Stimulated activated CD8-positive, alpha-beta memory T cell treated with anti-CD3 and anti-CD28 coated beads, Interleukin-15, amount 100 ng/mL, for 1 hour (primary cell): ENCODE data around the gene ID1.

ENCODE experiments used
- DNase-seq: peaks from one replicate; pipeline ENCODE4 v3.0.0-alpha.2; 2020; ENCODE audit warnings: low read depth

Gene ID1

GRCh38 chr20:31605031-31605901, at the start of gene ID1:
ID1 (plus strand) TSS chr20:31605289; CDS start chr20:31605388, 99 bp downstream.
- peak; percentile 79 for DNase-seq

- DNase-seq, result no peak
These were observed 45.4 kb upstream of the ID1 start for GRCh38 chr20:31559704-31560093.

GRCh38 chr20:31560094-31560745, 44.9 kb upstream of the ID1 start:
- DNase-seq, result peak; percentile 55

GRCh38 chr20:31560746-31561598, 44.1 kb upstream of the ID1 start:
- DNase-seq, result no peak

GRCh38 chr20:31562241-31562640, 42.8 kb upstream of the ID1 start:
- no peak for DNase-seq

DNA sequence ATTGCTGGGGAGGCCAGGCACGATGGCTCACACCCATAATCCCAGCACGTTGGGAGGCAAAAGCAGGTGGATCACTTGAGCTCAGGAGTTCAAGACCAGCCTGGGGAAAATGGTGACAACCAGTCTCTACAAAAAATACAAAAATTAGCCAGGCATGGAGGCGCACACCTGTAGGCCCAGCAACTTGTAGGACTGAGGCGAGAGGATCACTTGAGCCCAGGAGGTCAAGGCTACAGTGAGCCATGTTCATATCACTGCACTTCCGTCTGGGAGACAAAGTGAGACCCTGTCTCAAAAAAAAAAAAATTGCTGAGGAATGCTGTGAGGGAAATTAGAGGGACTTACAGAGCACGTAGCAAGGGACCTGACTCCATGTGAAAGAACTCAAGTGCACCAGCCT, 40.8 kb upstream of the ID1 start:
- no peak for DNase-seq

- no peak for DNase-seq
These were observed 39.3 kb upstream of the ID1 start for GRCh38 chr20:31565699-31566318.

DNA sequence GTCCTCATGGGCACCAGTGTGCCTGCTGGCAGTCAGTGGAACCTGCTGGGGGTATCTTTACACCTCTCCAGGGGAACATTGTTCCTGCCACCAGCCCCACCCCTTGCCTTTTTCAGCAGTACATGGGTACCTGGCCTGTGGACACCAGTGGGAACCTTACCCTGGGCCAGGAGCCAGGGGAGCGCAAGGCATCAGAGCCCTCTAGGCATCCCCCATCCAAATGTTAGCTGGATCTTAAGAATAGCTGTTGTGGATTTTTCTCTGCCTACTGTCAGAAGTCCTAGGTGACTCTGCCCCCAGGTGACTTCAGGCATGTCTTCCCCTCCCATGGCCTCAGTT, 38.8 kb upstream of the ID1 start:
- no peak for DNase-seq

DNA sequence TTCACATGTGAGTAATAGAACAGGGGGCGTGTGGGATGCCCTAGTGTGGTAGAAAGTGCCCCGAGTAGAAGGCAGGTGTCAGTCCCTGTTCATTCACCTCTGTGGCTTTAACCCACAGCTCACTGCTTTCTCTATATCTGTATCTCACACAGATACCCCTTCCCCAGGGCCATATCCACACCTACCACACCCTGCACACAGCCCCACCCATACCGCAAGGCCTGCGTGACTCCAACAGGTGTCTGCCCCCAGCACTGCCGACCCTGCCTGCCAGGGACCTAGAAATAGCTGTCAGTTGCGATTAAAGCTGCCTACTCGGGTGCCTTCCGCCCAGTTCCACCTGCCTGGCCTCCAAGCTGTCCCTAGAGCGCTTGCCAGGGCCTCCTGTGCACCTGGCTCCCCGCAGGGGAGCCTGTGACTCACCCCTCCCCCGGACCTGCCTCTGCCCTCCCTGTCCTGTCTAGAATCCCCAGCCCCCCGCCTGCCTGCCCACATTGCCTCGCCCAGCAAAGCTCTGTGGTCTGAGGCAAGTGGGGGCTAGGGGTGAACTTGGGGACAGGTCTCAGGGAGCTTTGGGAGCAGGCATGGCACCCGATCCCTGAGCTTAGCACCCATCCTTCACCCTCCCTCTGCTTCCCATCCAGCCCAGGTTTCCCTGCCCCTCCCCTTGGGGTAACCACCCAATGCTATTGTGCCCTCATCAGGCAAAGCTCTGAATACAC, 38.3 kb upstream of the ID1 start:
- no peak for DNase-seq

GRCh38 chr20:31567380-31567720, 37.7 kb upstream of the ID1 start:
- no peak for DNase-seq

DNA sequence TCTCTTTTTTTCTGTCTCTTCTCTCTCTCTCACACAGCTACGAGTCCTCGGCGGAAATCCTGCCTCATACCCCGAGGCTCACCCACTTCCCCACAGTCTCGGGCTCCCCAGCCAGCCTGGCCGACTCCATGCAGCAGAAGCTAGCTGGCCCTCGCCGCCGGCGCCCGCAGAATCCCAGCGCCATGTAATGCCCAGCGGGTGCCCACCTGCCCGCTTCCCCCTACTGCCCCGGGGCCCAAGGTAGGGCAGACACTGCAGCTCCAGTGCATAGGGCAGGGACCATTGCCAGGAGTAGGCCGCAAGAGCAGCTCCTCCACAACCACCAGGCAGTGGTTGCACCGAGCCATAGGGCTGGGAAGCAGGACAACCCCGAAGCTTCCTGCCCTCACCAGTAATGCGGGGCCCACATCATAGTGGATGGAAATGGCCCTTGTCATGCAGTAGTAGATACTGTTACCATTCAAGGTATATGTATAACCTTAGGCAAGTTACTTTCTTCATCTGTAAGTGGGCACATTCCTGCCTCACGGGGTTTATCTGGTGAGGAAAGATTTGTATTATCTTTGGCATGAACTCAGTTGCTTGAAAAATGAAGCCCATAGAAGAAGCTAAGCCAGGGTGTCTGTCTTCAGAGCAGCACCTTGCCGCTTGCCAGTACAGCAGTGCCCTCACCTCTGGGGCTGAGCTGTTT, 36.9 kb upstream of the ID1 start:
- no peak for DNase-seq

DNA sequence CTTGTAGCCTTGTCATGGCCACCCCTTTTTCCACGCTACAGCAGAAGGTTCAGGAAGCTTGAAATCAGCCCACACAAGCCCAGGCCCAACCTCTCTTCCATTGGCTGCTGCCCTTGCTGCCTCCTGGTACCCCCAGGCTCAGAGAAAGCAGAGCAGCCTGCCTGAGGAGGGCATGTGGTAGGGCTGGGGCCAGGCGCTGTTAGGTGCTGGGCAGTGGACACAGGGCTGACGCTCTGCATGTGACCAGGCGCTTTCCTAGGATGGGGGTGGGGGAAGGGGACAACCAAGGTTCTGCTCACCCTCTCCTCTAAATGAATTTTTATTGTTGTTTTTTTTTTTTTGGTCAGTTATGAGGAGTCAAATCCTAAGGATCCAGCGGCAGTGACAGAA, 36.3 kb upstream of the ID1 start:
- no peak for DNase-seq

GRCh38 chr20:31569163-31570020, 35.7 kb upstream of the ID1 start:
- DNase-seq, result peak; percentile 42

DNA sequence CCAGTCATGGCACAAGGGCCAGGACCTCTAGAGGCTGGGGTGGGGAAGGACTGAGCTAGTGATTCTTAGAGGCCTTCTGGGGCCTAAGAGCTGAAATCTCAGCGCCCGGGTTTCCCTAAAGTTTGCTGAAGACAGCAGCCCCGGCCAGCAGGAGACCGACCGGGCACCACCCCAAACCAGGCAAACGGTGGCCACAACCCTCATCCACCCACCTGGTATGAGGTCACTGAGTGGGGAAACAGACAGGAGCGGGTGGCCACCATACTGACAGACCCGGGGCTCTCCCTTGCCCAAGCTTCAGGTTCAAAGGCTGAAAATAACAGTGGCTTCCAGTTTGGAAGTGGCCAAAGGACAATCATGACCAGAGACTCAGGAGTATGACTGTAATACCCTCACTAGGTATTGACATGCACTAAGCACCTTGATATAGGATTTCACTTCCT, 35.0 kb upstream of the ID1 start:
- DNase-seq, result no peak

DNA sequence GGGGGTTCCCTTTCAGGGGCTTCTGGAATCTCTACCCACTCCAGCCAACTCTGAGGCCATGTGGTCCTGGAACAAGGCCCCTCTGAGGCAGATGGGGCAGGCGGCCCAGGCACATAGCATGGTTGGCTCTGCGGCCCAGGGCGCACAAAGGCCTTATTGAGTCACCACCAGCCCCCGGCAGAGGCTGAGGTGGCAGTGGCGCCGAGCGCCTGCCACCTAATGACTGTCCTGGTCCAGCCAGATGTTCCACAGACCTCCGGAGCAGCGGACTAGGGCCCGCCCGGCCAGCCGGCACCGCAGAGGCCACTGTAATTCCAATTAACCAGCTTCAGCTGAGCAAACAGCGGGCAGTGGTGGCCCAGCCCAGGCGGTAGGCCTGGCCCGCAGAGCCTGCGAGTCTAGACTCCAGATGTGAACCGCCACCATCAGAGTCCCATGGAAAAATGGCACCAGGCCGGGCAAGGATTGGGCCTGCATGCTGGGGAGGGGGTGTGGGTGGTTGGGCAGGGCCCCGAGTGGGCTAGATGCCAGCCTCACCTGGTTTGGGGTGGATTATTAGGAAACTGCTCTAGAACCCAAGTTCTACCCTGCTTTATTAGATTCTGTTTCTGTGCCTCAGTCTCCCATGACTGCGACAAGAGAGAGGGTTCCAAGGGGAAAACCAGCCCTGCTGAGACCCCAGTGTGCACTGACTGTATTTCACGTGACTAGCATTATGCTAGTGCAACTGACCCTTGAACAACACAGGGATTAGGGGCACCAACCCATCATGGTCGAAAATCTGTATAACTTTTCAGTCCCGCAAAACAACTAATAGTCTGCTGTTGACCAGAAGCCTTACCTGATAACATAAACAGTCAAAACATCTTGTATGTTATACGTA, 34.1 kb upstream of the ID1 start:
- no peak for DNase-seq

DNA sequence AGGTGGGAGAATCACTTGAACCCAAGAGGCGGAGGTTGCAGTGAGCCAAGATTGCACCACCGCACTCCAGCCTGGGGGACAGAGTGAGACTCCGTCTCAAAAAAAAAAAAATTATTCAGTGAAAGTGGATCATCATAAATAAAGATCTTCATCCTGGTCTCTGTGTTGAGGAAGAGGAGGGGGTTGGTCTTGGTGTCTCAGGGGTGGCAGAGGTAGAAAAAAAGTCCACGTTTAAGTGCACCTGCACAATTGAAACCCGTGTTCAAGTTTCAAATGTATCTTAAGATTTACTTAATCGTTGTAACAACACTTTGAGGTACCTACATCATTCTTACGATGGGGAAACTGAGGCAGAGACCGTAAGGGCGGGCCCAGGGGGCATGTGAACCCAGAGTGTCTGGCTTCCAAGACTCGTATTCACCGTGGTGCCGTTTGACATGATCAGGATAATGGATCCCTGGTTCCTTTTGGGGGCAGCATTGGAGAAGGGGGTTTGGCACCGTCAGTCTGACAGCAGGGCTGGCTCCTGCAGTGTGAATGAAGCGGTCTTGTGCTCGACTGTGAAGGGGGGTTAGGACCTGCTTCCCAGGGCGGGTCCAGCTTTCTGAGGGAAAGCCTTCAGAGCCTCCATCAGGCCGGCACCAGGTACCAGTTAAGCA, 32.9 kb upstream of the ID1 start:
- DNase-seq, result no peak

GRCh38 chr20:31572701-31573554, 32.2 kb upstream of the ID1 start:
- DNase-seq, result peak; percentile 69
